H9 (cell line): ENCODE measurements around the gene DAPK1. TPM values are rescaled to one million over a fixed set of nuclear protein-coding genes. Genes with fewer than 3 reads are reported as not detected.

Experiments
- DNase-seq: peaks from one replicate; pipeline ENCODE4 v3.0.0-alpha.2; 2017
- H2AFZ ChIP-seq: one replicate; pipeline ENCODE4 v1.6.1; 2013; ENCODE audit warnings: mild to moderate bottlenecking, low read length, control low read depth, moderate library complexity
- H2AK5ac ChIP-seq: 2 replicates; pipeline ENCODE4 v1.6.1; 2013; ENCODE audit warnings: low read length, control low read depth, mixed read lengths; ENCODE audit not compliant: insufficient read length
- H2BK120ac ChIP-seq: one replicate; pipeline ENCODE4 v1.6.1; 2013; ENCODE audit warnings: low read depth, mild to moderate bottlenecking, low read length, control low read depth, inconsistent platforms; ENCODE audit not compliant: poor library complexity, severe bottlenecking
- H2BK12ac ChIP-seq: 2 replicates; pipeline ENCODE4 v1.6.1; 2013; ENCODE audit warnings: low read length, control low read depth, mixed read lengths, low read depth; ENCODE audit not compliant: insufficient read length
- H2BK15ac ChIP-seq: 2 replicates; pipeline ENCODE4 v1.6.1; 2013; ENCODE audit warnings: low read depth, low read length, control low read depth
- H2BK20ac ChIP-seq: one replicate; pipeline ENCODE4 v1.6.1; 2013; ENCODE audit warnings: low read depth, mild to moderate bottlenecking, low read length, control low read depth, inconsistent platforms; ENCODE audit not compliant: poor library complexity, severe bottlenecking
- H2BK5ac ChIP-seq: 2 replicates; pipeline ENCODE4 v1.6.1; 2013; ENCODE audit warnings: low read length, control low read depth, mixed read lengths; ENCODE audit not compliant: insufficient read length
- H3K14ac ChIP-seq: 2 replicates; pipeline ENCODE4 v1.6.1; 2013; ENCODE audit warnings: low read length, control low read depth; ENCODE audit not compliant: insufficient read depth
- H3K18ac ChIP-seq: 2 replicates; pipeline ENCODE4 v1.6.1; 2013; ENCODE audit warnings: low read depth, mild to moderate bottlenecking, mixed read lengths, low read length, control low read depth; ENCODE audit not compliant: insufficient read length
- H3K23ac ChIP-seq: 2 replicates; pipeline ENCODE4 v1.6.1; 2013; ENCODE audit warnings: low read length, control low read depth, mixed read lengths, low read depth; ENCODE audit not compliant: insufficient read length
- H3K23me2 ChIP-seq: 2 replicates; pipeline ENCODE4 v1.6.1; 2013; ENCODE audit warnings: low read depth, mild to moderate bottlenecking, mixed read lengths, low read length, control low read depth; ENCODE audit not compliant: insufficient read length, poor library complexity, severe bottlenecking
- H3K27ac ChIP-seq: 2 replicates; pipeline ENCODE4 v1.5.1; 2013; ENCODE audit warnings: low read length, control low read depth, mixed read lengths, low read depth; ENCODE audit not compliant: insufficient read length
- H3K27me3 ChIP-seq: 2 replicates; pipeline ENCODE4 v1.6.1; 2013; ENCODE audit warnings: low read length, control low read depth, inconsistent platforms; ENCODE audit not compliant: insufficient read depth
- H3K4ac ChIP-seq: 2 replicates; pipeline ENCODE4 v1.6.1; 2013; ENCODE audit warnings: low read depth, mild to moderate bottlenecking, control low read depth, inconsistent platforms, low read length, moderate library complexity
- H3K4me1 ChIP-seq: 2 replicates; pipeline ENCODE4 v1.6.1; 2013; ENCODE audit warnings: low read length, control low read depth, inconsistent platforms; ENCODE audit not compliant: insufficient read depth
- H3K4me2 ChIP-seq: 2 replicates; pipeline ENCODE4 v1.6.1; 2013; ENCODE audit warnings: low read length, control low read depth, mixed read lengths; ENCODE audit not compliant: insufficient read length, insufficient read depth
- H3K56ac ChIP-seq: 2 replicates; pipeline ENCODE4 v1.6.1; 2013; ENCODE audit warnings: low read depth, mild to moderate bottlenecking, mixed read lengths, low read length, control low read depth; ENCODE audit not compliant: insufficient read length
- H3K79me1 ChIP-seq: 2 replicates; pipeline ENCODE4 v1.6.1; 2013; ENCODE audit warnings: low read depth, mild to moderate bottlenecking, moderate library complexity, low read length, control low read depth, inconsistent platforms; ENCODE audit not compliant: insufficient read depth, poor library complexity, severe bottlenecking
- H3K79me2 ChIP-seq: 2 replicates; pipeline ENCODE4 v1.6.1; 2013; ENCODE audit warnings: low read length, control low read depth, inconsistent platforms; ENCODE audit not compliant: insufficient read depth
- H3K9ac ChIP-seq: 2 replicates; pipeline ENCODE4 v1.6.1; 2013; ENCODE audit warnings: low read length, control low read depth, mixed read lengths; ENCODE audit not compliant: insufficient read length; ENCODE audit errors: extremely low read depth
- H3K9me3 ChIP-seq: one replicate; pipeline ENCODE4 v1.6.1; 2013; ENCODE audit warnings: low read depth, low read length, inconsistent platforms; ENCODE audit not compliant: control insufficient read depth
- H3T11ph ChIP-seq: one replicate; pipeline ENCODE4 v1.6.1; 2013; ENCODE audit warnings: mild to moderate bottlenecking, low read length, control low read depth, inconsistent platforms
- H4K20me1 ChIP-seq: one replicate; pipeline ENCODE4 v1.6.1; 2013; ENCODE audit not compliant: control insufficient read depth, insufficient read length, insufficient read depth
- H4K5ac ChIP-seq: 2 replicates; pipeline ENCODE4 v1.6.1; 2013; ENCODE audit warnings: low read depth, mild to moderate bottlenecking, mixed read lengths, low read length, control low read depth; ENCODE audit not compliant: insufficient read length
- H4K8ac ChIP-seq: replicated peaks from 2 replicates; pipeline ENCODE4 v1.6.1; 2013; ENCODE audit warnings: low read length, control low read depth, mixed read lengths, low read depth; ENCODE audit not compliant: insufficient read length
- H4K91ac ChIP-seq: 2 replicates; pipeline ENCODE4 v1.6.1; 2013; ENCODE audit warnings: low read depth, mild to moderate bottlenecking, moderate library complexity, mixed read lengths, low read length, control low read depth; ENCODE audit not compliant: insufficient read length
- H3K27ac Mint-ChIP-seq, 3 experiments: 2 replicates in 2 of 3; 3 replicates in 1 of 3; pipeline ENCODE4 v1.8.0; 2020 to 2021; ENCODE audit warnings: mixed read lengths in 3 of 3, mild to moderate bottlenecking in 1 of 3, moderate library complexity in 1 of 3
- H3K27me3 Mint-ChIP-seq: 2 replicates; pipeline ENCODE4 v1.8.0; 2021; ENCODE audit warnings: low read depth, mild to moderate bottlenecking, moderate library complexity, mixed read lengths
- H3K36me3 Mint-ChIP-seq, 3 experiments: 2 replicates in 2 of 3; 3 replicates in 1 of 3; pipeline ENCODE4 v1.8.0; 2020 to 2021; ENCODE audit warnings: low read depth in 3 of 3, mixed read lengths in 3 of 3; ENCODE audit not compliant: insufficient read depth in 1 of 3
- H3K4me1 Mint-ChIP-seq, 2 experiments: 2 replicates each; pipeline ENCODE4 v1.8.0; 2020; ENCODE audit warnings: mixed read lengths in 2 of 2
- H3K4me3 Mint-ChIP-seq, 2 experiments: 2 replicates in 1 of 2; 3 replicates in 1 of 2; pipeline ENCODE4 v1.8.0; 2020 to 2021; ENCODE audit warnings: mild to moderate bottlenecking in 2 of 2, mixed read lengths in 2 of 2, moderate library complexity in 1 of 2
- H3K9me3 Mint-ChIP-seq, 2 experiments: 2 replicates in 1 of 2; 3 replicates in 1 of 2; pipeline ENCODE4 v1.8.0; 2020; ENCODE audit warnings: mild to moderate bottlenecking in 2 of 2, mixed read lengths in 2 of 2, moderate library complexity in 1 of 2
- CTCF ChIP-seq: fragments of 200-600 bp; sonication (generic); conservative IDR thresholded peaks from 3 replicates; pipeline ENCODE4 v1.8.0; 2021; ENCODE audit warnings: antibody characterized with exemption, mild to moderate bottlenecking
- WGBS: extraction: QIAGEN DNeasy Blood & Tissue Kit; methylation state at CpG from one replicate; pipeline ENCODE4 v1.1.7; 2013; ENCODE audit warnings: missing lambda C conversion rate, low lambda C conversion rate, mixed read lengths; ENCODE audit not compliant: insufficient read length; ENCODE audit errors: extremely low coverage; 5-methylcytosine and 5-hydroxymethylcytosine counted together
- total RNA-seq: library from RNA; stranded (reverse); gene quantifications from 2 replicates; pipeline ENCODE4 v1.2.1, GENCODE V29; 2021

DAPK1 gene
- total RNA-seq, 1 experiment from 2014 or later, result 79.4 TPM

DNA sequence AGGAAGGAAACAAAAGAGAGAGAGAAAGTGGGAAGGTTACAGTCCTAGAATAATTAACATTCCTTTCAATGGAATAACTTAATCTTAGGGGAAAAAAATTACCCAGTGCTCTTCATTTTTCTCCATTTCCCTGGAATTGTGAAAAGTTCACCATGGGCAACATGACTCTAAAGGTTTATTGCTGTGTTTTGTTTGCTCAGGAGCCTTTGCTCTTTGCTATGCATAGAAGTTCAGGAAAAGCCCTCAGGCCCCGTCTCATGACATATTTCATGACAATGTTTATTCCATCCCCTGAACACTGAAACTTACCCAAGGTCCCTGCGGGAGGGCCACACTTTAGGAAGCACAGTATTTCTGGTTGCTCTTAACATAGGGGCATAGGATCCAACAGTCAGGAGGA, 218.5 kb downstream of the DAPK1 start:
- Histone ChIP-seq H3K4ac (no peak overlapping the region), H2AK5ac (no peak overlapping the region), H3T11ph (no peak overlapping the region), H3K4me2 (no peak overlapping the region), H3K79me1 (no peaks in the 10 kb centered on the region), H3K23me2 (no peaks in the 10 kb centered on the region), H3K9me3 (no peaks in the 10 kb centered on the region), H4K20me1 (no peaks in the 10 kb centered on the region), H3K9ac (no peak overlapping the region), H2BK120ac (no peak overlapping the region), H3K23ac (no peak overlapping the region), H4K91ac (no peak overlapping the region), H2BK15ac (no peak overlapping the region), H2BK5ac (no peak overlapping the region), H3K56ac (no peak overlapping the region), H3K18ac (no peak overlapping the region), H3K79me2 (no peaks in the 10 kb centered on the region), H3K27ac (no peak overlapping the region), H2BK12ac (no peak overlapping the region), H3K14ac (no peak overlapping the region), H2AFZ (no peak overlapping the region), H3K27me3 (no peaks in the 10 kb centered on the region), H2BK20ac (no peak overlapping the region), H4K8ac (no peak overlapping the region), H3K4me1 (no peaks in the 10 kb centered on the region), H4K5ac (no peak overlapping the region)
- H3K36me3 Mint-ChIP-seq, result no peaks in the 10 kb centered on the region
- H3K9me3 Mint-ChIP-seq, result no peaks in the 10 kb centered on the region
- H3K27me3 Mint-ChIP-seq, result peaks cover 8% of the 10 kb centered on the region
- WGBS, result no CpG with 5 or more reads among the region's 2 CpGs
- no peak for TF ChIP-seq CTCF
- H3K4me3 Mint-ChIP-seq, result no peak overlapping the region
- 0 out of 4 replicates have a peak, but pooled peaks cover 0 to 2% of the 10 kb centered on the region in 2 experiments for H3K4me1 Mint-ChIP-seq
- H3K27ac Mint-ChIP-seq, result no peak overlapping the region
- DNase-seq, result no peak
